ENCODE measurements around the gene DNM2.
"Not testable (repeated sequence)": the region's sequence is repeated elsewhere in the genome, so short reads cannot be mapped to it uniquely, and the experiment has no call there.

DNM2 gene

DNA sequence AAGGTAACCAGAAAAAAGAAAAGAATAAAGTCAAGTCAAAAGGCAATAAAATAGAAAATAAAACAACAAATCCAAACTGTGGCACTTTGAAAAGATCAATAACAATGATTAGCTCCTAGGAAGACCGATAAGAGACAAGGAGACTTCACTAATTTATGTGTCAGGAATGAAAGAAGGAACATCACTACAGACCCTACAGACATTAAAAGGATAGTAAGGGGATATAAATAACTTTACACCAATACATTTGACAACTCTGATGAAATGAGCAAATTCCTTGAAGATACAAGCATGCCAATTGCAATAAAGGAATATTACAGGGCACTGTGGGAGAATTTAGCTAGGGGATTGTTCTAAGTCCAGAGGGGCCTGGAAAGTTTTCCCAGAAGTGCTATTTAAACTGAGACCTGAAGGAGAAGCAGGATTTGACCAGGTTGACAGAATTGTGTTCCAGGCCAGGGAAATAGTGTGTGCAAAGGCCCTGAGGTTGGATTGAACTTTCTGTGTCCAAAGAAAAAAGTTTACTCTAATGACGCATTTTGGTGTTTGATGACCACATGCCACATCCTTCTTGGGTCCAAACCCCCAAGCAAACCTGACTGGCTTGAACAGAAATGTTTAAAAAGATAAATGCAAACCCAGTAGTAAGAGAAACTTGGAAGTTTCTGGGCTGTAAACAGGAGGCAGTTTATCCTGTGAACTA lies 128.8 kb downstream of the DNM2 start:
- no peak for DNase-seq

DNA sequence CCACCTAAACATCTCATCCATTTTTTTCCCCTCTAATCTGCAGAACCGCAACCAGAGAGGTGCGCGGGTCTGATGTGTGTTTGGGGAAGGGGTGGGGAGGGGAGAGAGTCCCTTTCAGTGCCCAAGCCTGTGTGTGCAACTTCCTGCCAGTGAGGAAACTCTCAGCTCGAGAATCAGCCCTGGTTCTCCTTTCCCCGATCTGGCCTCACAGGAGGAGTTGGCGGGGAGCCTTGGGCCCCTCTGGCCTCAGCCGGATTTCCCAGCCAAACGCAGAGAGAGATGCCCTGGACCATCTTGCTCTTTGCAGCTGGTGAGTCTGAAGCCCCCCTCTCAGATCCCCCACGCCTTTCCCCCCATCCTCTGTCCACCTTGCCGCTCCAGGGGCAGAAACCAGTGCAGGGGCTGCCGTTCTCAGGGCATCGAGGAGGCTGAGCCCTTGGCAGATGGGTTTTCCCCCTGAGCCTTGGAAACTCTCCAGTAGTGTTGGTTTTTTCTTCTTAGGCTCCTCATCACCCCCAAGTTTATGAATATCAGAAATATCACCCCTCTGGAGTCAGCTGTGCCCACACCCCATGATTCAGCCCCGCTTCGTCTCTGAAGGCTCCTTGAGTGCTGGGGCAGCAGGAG lies 130.5 kb downstream of the DNM2 start, which contains the start of gene C19orf38:
C19orf38 (plus strand) TSS at position 186 of the 627 bp plus-strand sequence; CDS start at position 280, 94 bp downstream.
- DNase-seq: no peak

DNA sequence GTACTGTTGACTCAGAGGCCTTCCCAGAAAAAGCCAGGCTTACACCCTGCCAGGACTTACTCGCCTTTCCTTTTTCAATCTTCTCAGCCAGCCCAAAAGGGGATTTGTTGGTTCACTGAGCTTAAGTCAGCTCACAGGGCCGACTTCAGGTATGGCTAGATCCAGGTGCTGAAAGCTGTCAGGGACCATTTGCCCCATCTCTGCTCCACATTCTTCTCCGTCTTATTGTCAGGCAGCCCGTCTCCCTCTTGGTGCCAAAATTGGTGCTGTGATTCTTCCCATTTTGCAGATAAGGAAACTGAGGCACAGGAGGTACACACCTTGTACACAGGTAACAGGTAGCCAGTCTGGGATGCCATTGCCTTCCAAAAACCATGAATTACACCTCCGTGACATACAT lies 132.8 kb downstream of the DNM2 start:
- DNase-seq: no peak

DNA sequence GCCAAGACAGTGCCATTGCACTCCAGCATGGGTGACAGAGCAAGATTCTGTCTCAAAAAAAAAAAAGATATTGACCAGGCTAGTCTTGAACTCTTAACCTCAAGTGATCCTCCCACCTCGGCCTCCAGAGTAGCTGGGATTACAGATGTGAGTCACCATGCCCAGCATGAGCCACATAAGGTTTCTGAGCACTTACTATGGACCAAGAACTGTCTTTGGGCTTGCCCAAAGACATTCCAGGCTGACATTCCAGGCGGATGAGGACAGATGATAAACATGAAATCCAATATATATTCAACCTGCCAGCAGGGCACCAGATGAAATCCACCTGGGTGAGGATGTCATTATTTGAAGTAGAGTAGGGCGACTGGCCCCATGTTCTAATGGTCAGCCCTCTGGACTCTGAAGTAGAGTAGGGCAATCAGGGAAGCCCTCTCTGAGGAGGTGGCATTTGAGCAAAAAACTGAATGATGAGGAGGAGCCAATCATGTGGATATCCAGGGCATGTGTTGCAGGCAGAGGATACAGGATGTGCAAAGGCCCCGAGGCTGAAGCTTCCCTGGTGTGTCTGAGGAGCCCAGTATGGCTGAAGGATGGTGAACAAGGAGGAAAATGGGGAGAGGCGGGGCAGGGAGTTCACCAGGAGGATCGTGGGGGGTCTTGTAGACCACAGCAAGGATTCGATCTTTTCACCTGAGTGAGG lies 134.4 kb downstream of the DNM2 start:
- DNase-seq: no peak

- no peak for DNase-seq
These were observed 135.1 kb downstream of the DNM2 start for GRCh38 chr19:10852941-10853340.

GRCh38 chr19:10854350-10855089 lies 136.6 kb downstream of the DNM2 start:
- no peak for DNase-seq

- no peak for DNase-seq
These were observed 138.1 kb downstream of the DNM2 start for GRCh38 chr19:10855879-10856522.

- DNase-seq: not testable (repeated sequence)
These were observed 139.0 kb downstream of the DNM2 start for GRCh38 chr19:10856899-10857298.

GRCh38 chr19:10858204-10858828 lies 140.4 kb downstream of the DNM2 start:
- no peak for DNase-seq

DNA sequence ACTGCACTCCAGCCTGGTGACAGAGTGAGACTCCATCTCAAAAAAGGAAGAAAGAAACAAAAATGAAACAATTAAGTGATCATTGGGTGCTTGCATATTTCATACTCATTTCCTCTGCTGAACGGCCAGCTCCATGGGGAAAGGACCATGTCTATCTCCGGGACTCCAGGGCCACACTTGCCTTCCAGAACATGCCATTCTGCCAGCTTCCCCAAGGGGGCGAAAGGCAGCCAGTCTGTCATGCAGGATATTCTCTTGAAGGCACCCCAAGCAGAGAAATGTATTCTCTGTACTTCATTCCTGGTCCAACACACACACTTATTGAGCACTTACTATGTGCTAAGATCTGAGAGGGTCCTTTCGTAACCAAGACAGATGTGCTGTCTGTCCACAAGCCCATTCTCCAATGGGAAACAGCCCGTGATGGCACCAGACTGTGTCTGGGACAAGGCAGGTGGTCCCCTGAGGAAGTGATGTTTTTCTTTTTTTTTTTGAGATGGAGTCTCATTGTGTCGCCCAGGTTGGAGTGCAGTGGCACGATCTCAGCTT lies 143.3 kb downstream of the DNM2 start:
- peak; percentile 41 for DNase-seq

- no peak for DNase-seq
These were observed 144.8 kb downstream of the DNM2 start for GRCh38 chr19:10862561-10863106.

DNA sequence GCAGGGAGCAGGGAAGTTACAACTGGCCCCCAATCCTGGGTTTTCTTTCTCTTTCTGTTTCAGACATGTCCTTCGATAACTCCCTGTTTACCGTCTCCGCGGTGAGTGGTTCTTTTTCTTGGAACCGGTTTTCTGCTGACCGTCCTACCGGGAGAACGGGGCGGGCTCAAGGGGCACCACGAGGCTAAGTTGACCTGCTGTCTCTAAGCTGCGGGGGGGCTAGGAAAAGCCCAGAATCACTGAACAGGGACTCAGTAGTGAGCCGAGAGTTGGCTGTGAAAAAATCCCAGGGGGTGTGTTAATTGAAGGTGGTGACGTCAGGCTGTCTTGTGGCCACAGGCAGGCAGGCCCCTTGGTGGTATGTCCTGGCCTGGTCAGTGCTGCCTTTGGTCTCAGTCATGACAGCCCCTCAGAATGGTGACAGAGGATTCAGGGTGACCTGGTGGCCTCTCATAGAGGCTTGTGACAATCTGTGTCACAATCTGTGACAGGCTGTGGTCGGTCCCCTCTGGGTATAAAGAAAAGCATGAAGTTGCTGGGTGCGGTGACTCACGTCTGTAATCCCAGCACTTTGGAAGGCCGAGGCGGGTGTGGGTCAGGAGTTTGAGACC lies 145.3 kb downstream of the DNM2 start:
- DNase-seq: no peak

- DNase-seq: peak; percentile 83
These were observed 146.6 kb downstream of the DNM2 start for GRCh38 chr19:10864538-10864899.

DNA sequence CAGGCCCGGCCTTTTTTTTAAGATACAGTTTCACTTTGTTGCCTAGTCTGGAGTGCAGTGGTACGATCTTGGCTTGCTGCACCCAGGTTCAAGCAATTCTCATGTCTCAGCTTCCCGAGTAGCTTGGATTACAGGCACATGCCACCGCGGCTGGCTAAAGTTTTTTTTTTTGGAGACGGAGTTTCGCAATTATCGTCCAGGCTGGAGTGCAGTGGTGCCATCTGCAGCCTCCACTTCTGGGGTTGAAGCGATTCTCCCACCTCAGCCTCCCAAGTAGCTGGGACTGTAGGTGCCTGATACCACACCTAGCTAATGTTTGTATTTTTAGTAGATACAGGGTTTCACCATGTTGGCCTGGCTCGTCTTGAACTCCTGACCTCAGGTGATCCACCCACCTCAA lies 148.6 kb downstream of the DNM2 start:
- no peak for DNase-seq

DNA sequence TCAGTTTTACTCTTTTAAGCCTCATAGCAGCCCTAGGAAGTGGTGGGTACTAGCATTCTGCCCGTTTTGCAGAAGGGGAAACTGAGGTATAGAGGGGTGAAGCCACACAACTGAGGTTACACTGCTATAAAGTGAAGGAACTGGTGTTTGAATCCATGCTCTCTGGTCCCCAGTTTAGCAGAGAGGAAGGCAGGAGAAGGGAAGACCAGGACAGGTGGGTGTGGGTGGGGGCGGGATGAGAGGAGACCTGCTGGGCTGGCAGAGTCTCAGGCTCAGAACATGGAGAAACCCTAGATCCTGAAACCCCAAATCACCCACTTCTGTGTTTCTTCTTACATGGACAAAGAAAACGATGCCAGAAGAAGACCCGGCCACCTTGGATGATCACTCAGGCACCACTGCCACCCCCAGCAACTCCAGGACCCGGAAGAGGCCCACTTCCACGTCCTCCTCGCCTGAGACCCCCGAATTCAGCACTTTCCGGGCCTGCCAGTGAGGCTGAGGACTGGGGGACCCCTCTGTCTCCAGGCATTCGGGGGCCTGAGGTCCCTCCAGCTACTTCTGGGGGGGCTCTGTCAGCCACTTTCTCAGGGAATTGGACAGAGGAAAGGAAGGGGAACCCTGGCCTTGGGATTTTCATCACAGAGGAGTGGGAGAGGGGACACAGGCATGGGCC lies 151.1 kb downstream of the DNM2 start:
- no peak for DNase-seq

DNA sequence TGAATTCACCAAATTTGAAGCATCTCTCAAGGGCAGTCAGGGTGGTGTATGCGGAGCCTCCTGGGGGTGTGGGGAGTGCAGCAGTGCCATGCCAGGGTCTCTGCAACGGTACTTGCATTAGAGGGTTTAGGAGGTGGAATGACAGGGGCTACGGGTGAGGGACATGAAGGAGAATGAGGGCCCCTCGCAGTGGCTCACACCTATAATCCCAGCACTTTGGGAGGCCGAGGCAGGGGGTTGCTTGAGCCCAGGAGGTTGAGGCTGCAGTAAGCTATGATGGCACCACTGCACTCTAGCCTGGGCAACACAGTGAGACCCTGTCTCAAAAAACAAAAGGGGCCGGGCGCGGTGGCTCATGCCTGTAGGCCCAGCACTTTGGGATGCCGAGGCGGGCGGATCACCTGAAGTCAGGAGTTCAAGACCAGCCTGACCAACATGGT lies 152.0 kb downstream of the DNM2 start:
- not testable (repeated sequence) for DNase-seq

GRCh38 chr19:10870501-10870954 lies 152.6 kb downstream of the DNM2 start:
- DNase-seq: no peak

DNA sequence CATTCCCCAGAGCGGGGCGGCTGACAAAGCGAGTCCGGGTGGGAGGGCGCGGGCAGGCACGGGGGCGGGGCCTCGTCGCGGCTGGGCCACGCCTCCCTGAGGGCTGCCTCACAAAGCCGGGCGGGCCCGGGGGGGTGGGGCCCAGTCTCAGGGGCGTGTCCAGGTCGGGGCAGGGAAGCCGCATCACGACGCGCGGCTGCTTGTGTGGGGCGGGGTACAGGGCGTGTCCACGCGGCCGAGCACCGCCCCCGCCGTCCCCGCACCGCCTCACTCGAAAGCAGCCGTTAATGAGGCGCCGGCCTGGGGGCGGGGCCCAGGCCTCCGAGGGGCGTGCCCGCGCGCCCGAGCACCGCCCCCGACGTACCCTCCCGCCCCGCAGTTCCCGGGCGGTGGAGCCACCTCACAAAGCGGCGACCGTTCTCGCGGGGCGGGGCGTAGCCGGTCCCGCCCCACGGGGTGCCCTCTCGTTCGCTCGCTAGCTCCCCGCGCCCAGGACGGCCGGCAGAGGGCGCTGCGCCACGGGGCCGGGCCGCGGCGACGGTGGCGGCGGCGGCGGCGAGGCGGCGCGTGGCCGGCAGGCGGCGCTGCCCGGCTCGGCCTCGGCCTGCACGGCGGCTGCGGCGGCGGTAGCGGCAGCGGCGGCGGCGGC lies 153.2 kb downstream of the DNM2 start, which contains the start of gene CARM1:
CARM1 (plus strand) TSS at position 599 of the 649 bp plus-strand sequence. CDS start 150 bp downstream, outside the sequence.
- peak; percentile 99 for DNase-seq

GRCh38 chr19:10871711-10872545 lies 154.0 kb downstream of the DNM2 start:
- DNase-seq: peak; percentile 36

Data from stimulated activated CD4-positive, alpha-beta T cell treated with anti-CD3 and anti-CD28 coated beads, Interleukin-4, amount 100 ng/mL, for 1 hour (primary cell).